Camera-type eye (tissue), 1 donor: ENCODE data around the gene TAOK2. TPM values are rescaled to one million over a fixed set of nuclear protein-coding genes. Genes with fewer than 3 reads are reported as not detected.

ENCODE experiments used
- total RNA-seq: library from RNA; depleted of rRNA; stranded (reverse); fragments of >200 nt; gene quantifications from one replicate; pipeline ENCODE4 v1.2.3, GENCODE V29; 2014

The TAOK2 gene
- 56.0 TPM for total RNA-seq

GRCh38 chr16:29973384-29974246 is at the start of gene TAOK2:
Gene TAOK2 (plus strand): TSS chr16:29973868. CDS start chr16:29977773, 3,905 bp downstream.

GRCh38 chr16:29925781-29926710 is 47.6 kb upstream of the TAOK2 start, which contains the start of gene KCTD13:
Gene KCTD13 (minus strand): TSS chr16:29926226. CDS start chr16:29926033, 193 bp downstream.

GRCh38 chr16:29961479-29962343 is 12.0 kb upstream of the TAOK2 start, which contains the start of gene TMEM219:
Gene TMEM219 (plus strand): TSS chr16:29962079. CDS start chr16:29963144, 1,065 bp downstream.

GRCh38 chr16:29995324-29995910 is 21.7 kb downstream of the TAOK2 start, which contains the start of gene HIRIP3:
Gene HIRIP3 (minus strand): TSS chr16:29995617. CDS start chr16:29995605, 12 bp downstream.

GRCh38 chr16:29995911-29996765 is 22.5 kb downstream of the TAOK2 start, which contains the start of gene INO80E:
Gene INO80E (plus strand): TSS chr16:29996241. CDS start chr16:29996311, 70 bp downstream.

GRCh38 chr16:30010844-30011713 is 37.4 kb downstream of the TAOK2 start, which contains the start of gene DOC2A:
Gene DOC2A (minus strand): TSS chr16:30011027. CDS start chr16:30010222, 805 bp downstream.

GRCh38 chr16:30022887-30023286 is 49.2 kb downstream of the TAOK2 start, which contains the start of gene C16orf92:
Gene C16orf92 (plus strand): TSS chr16:30023198. CDS start chr16:30023341, 143 bp downstream.

GRCh38 chr16:30030841-30031413 is 57.3 kb downstream of the TAOK2 start, which contains the start of gene TLCD3B:
Gene TLCD3B (minus strand): TSS chr16:30031271. CDS start chr16:30030527, 744 bp downstream.

Other genes with a start within 250 kb of the TAOK2 start
- gene C16orf54, start 227.9 kb upstream of the TAOK2 start, total RNA-seq: 0.44 TPM
- not detected for gene ZG16, start 195.6 kb upstream of the TAOK2 start, total RNA-seq
- 42.3 TPM for gene KIF22, start 183.1 kb upstream of the TAOK2 start, total RNA-seq
- 112 TPM for gene MAZ, start 167.3 kb upstream of the TAOK2 start, total RNA-seq
- gene PRRT2, start 161.7 kb upstream of the TAOK2 start, total RNA-seq: 32.2 TPM
- 62.8 TPM for gene PAGR1, start 157.7 kb upstream of the TAOK2 start, total RNA-seq
- 24.2 TPM for gene MVP, start 153.4 kb upstream of the TAOK2 start, total RNA-seq
- gene CDIPT, start 110.6 kb upstream of the TAOK2 start, total RNA-seq: 85.7 TPM
- 37.9 TPM for gene SEZ6L2, start 74.3 kb upstream of the TAOK2 start, total RNA-seq
- gene ASPHD1, start 73.4 kb upstream of the TAOK2 start, total RNA-seq: 4.8 TPM
- gene KCTD13, start 47.6 kb upstream of the TAOK2 start, total RNA-seq: 29.2 TPM
- gene TMEM219, start 11.8 kb upstream of the TAOK2 start, total RNA-seq: 30.3 TPM
- gene HIRIP3, start 21.7 kb downstream of the TAOK2 start, total RNA-seq: 23.4 TPM
- 72.5 TPM for gene INO80E, start 22.4 kb downstream of the TAOK2 start, total RNA-seq
- 2.7 TPM for gene DOC2A, start 37.2 kb downstream of the TAOK2 start, total RNA-seq
- gene C16orf92, start 49.3 kb downstream of the TAOK2 start, total RNA-seq: not detected
- 39.7 TPM for gene TLCD3B, start 57.4 kb downstream of the TAOK2 start, total RNA-seq
- 426 TPM for gene ALDOA, start 91.9 kb downstream of the TAOK2 start, total RNA-seq
- gene PPP4C, start 102.1 kb downstream of the TAOK2 start, total RNA-seq: 70.4 TPM
- 0.66 TPM for gene TBX6, start 118.1 kb downstream of the TAOK2 start, total RNA-seq
- gene YPEL3, start 122.3 kb downstream of the TAOK2 start, total RNA-seq: 45.2 TPM
- gene GDPD3, start 139.7 kb downstream of the TAOK2 start, total RNA-seq: 2.1 TPM
- gene MAPK3, start 149.4 kb downstream of the TAOK2 start, total RNA-seq: 31.3 TPM
- gene CORO1A, start 209.7 kb downstream of the TAOK2 start, total RNA-seq: 13.0 TPM
- gene BOLA2B, start 219.8 kb downstream of the TAOK2 start, total RNA-seq: 50.9 TPM
- 11.5 TPM for gene SLX1A, start 220.0 kb downstream of the TAOK2 start, total RNA-seq
- 10.4 TPM for gene SULT1A3, start 225.4 kb downstream of the TAOK2 start, total RNA-seq